Retina (tissue), 1 donor: ENCODE results near the gene ITGA4.

Experiments used
- DNase-seq: peaks from one replicate; pipeline ENCODE4 v3.0.0-alpha.2; 2016

Gene ITGA4

GRCh38 chr2:181459621-181460021, 2.4 kb downstream of the ITGA4 start:
- DNase-seq, result no peak

- no peak for DNase-seq
These were observed 4.1 kb downstream of the ITGA4 start for GRCh38 chr2:181461056-181461997.

GRCh38 chr2:181462033-181462432, 4.8 kb downstream of the ITGA4 start:
- no peak for DNase-seq

- no peak for DNase-seq
These were observed 6.4 kb downstream of the ITGA4 start for GRCh38 chr2:181463588-181463987.

GRCh38 chr2:181464966-181465365, 7.8 kb downstream of the ITGA4 start:
- no peak for DNase-seq

- DNase-seq, result no peak
These were observed 8.6 kb downstream of the ITGA4 start for GRCh38 chr2:181465676-181466375.

GRCh38 chr2:181466661-181467576, 9.7 kb downstream of the ITGA4 start:
- DNase-seq, result peak; percentile 20

GRCh38 chr2:181467966-181468707, 11.0 kb downstream of the ITGA4 start:
- DNase-seq, result no peak

- no peak for DNase-seq
These were observed 11.6 kb downstream of the ITGA4 start for GRCh38 chr2:181468811-181469210.

GRCh38 chr2:181471226-181471625, 14.0 kb downstream of the ITGA4 start:
- DNase-seq, result no peak

- DNase-seq, result no peak
These were observed 14.6 kb downstream of the ITGA4 start for GRCh38 chr2:181471783-181472182.

GRCh38 chr2:181472990-181473389, 15.8 kb downstream of the ITGA4 start:
- no peak for DNase-seq

GRCh38 chr2:181474222-181474881, 17.2 kb downstream of the ITGA4 start:
- no peak for DNase-seq

GRCh38 chr2:181483211-181483610, 26.0 kb downstream of the ITGA4 start:
- DNase-seq, result no peak

GRCh38 chr2:181483876-181484275, 26.7 kb downstream of the ITGA4 start:
- DNase-seq, result no peak

GRCh38 chr2:181484851-181485637, 27.9 kb downstream of the ITGA4 start:
- DNase-seq, result no peak

GRCh38 chr2:181485638-181485946, 28.4 kb downstream of the ITGA4 start:
- no peak for DNase-seq

- DNase-seq, result no peak
These were observed 42.0 kb downstream of the ITGA4 start for GRCh38 chr2:181499231-181499630.

GRCh38 chr2:181500201-181500600, 43.0 kb downstream of the ITGA4 start:
- DNase-seq, result no peak

GRCh38 chr2:181515719-181516118, 58.5 kb downstream of the ITGA4 start:
- DNase-seq, result no peak

- no peak for DNase-seq
These were observed 59.8 kb downstream of the ITGA4 start for GRCh38 chr2:181516992-181517391.
